GM10266 (cell line): ENCODE results near the gene EIF6.

Experiments used
- DNase-seq: peaks from one replicate; pipeline ENCODE4 v3.0.0; 2012; ENCODE audit errors: extremely low spot score
- TF ChIP-seq, protein P1 (sequence below): IDR thresholded peaks from 2 replicates; pipeline ENCODE4 v1.5.1; 2012; ENCODE audit warnings: mild to moderate bottlenecking, low read depth; ENCODE audit not compliant: control insufficient read depth, insufficient read depth; ENCODE audit errors: missing control alignments

The EIF6 gene

DNA sequence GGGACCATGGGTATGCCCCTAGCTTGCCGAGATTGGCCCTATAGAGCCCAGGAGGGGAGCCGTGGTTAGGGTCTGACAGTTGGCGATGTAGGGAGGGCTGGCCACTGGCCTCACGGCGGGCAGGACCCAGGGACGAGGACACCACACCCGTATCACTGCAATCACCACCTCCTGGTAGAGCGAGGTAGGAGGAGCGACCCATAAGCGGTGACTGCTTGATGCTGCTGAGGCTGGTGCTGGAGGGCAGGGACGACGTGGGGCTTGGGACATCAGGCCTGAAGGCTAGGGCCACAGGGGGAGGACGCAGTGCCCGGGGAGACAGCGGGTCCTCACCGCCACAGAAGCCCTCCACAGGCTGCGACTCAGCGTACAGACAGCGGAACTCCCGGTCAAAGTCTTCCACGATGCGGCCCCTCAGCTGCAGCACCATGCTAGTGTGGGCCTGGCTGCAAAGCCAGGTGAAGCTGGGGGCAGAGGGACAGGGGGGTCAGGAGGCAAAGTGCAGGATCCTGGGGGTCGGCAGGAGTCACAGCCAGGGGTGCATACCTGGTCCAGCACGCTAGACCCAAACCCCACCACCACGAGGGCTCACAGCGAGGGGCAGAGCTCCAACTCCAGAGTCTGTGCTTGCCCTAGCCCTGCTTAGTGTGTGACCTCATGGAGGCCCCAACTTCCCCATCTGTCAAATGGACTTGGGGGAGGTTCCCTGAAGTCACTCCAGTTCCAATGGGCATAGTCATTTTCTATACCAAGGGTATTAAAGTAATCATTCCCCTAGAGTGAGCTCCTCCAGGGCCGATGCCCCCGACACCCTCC is 3.1 kb upstream of the EIF6 start:
- TF ChIP-seq, protein P1, sequence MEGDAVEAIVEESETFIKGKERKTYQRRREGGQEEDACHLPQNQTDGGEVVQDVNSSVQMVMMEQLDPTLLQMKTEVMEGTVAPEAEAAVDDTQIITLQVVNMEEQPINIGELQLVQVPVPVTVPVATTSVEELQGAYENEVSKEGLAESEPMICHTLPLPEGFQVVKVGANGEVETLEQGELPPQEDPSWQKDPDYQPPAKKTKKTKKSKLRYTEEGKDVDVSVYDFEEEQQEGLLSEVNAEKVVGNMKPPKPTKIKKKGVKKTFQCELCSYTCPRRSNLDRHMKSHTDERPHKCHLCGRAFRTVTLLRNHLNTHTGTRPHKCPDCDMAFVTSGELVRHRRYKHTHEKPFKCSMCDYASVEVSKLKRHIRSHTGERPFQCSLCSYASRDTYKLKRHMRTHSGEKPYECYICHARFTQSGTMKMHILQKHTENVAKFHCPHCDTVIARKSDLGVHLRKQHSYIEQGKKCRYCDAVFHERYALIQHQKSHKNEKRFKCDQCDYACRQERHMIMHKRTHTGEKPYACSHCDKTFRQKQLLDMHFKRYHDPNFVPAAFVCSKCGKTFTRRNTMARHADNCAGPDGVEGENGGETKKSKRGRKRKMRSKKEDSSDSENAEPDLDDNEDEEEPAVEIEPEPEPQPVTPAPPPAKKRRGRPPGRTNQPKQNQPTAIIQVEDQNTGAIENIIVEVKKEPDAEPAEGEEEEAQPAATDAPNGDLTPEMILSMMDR: no peak
- DNase-seq: no peak

DNA sequence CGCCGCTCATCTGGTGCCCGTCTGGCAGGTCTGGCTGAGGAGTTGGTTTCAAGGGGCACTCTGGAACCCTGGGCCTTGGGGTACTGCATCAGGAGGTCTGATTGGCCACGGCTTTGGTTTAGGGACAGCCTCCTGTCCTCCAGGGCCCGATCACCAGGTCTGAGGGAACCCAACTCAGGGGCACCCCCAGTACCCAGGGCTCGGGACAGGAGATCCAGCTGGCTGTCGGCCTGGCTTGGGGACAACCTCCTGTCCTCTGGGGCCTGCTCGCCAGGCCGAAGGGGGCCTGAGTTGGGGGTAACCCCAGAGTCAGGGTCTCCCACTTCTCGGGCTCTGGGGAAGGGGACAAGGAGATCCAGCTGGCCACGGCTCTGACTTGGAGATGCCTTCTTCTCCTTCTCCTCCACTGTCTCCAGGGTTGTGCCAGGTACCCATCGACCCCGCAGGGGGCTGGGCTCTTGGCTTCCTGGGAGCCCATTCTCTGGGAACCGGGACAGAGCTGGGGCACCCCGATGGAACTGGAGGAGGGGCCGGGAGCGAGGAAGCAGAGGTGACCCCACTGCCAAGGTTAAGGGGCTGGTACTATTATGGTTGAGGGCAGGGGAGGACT is 2.4 kb upstream of the EIF6 start:
- TF ChIP-seq, protein P1: no peak
- DNase-seq: no peak

DNA sequence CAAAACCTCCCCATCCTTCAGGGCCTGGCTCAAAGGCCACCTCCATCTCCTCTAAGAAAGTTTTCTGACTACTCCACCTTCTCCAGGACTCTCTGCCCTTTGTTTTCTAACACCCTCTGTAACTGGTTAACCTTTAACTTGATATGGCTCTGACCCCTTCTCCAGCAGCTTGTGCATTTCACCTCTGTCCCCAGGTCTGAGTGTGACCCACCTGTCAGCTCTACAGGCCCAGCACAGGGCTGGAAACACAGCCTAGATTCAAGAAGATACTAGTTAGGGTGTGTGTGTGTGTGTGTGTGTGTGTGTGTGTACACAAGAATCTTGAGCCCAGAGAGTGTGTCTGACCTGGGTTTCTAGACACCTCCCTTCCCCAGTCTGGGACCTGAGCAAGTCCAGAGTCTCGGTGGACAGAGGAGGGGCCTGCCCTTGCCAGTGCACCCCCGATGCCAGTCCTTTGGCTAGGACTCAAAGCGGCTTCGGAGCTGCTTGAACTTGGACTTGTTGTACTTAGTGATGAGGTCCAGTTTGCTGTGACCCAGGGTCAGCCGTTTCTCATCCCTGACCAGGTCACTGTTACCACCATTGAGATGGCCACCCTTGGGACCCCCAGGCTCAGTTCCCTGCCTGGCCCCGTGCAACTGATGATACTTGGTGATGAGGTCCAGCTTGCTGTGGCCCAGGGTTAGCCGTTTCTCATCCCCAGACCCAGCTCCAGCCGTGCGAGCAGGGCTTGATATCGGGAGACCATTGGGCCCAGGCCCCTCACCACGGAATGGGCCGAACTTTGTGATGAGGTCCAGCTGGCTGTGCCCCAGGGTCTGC is 1.7 kb upstream of the EIF6 start:
- no peak for DNase-seq

DNA sequence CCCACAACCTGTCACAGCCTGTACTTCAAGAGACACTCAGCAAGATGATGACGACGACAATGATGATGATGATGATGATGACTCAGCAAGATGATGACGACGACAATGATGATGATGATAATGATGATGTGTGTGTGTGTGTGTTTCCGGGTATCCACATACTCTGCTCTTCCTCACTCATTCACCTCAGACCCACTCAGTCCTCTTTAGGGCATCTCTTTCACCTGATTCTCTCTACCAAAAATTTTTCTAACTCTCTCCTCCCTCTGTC is 1.2 kb upstream of the EIF6 start:
- no peak for DNase-seq
- TF ChIP-seq, protein P1: no peak

More for the DNA sequence above, 1.7 kb upstream of the EIF6 start:
- TF ChIP-seq, protein P1: no peak

DNA sequence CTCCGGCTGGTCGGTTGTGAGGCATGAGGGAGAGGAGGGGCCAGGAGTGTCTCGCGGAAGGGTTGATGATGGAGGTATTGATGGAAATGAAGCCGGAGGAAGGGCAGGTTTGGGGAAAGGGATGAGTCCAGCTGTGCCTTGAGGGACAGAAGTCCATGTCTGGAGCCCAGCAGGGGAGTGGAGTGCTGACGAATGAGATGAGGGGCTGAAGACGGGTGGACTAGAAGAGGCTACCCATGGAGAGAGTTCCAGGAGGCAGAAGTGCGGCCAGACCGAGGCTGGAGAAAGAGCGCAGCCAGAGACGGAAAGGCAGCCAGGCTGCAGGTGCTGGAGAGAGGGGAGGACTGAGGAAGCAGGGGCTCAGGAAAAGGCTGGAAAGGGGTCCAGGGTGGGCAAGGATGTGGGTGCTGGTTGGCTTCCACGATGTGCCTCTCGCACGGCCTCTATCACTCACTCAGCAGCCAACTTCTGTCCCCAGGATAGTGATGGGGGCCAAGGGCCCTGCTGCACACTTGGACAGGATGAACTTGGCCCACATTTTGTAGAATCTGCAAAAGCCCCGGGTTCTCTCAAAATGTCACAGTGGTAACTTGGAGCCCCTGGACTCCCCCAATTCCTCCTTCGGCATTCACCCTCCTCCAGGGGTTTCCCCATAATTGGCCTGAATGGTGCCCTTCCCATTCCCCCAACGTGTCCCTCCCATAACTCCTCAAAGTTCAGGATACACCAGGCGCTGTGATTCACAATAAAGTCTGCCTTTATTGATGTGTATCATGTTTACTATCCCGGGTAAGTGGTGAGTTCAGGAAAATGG is 627 bp upstream of the EIF6 start:
- DNase-seq: no peak
- TF ChIP-seq, protein P1: no peak

DNA sequence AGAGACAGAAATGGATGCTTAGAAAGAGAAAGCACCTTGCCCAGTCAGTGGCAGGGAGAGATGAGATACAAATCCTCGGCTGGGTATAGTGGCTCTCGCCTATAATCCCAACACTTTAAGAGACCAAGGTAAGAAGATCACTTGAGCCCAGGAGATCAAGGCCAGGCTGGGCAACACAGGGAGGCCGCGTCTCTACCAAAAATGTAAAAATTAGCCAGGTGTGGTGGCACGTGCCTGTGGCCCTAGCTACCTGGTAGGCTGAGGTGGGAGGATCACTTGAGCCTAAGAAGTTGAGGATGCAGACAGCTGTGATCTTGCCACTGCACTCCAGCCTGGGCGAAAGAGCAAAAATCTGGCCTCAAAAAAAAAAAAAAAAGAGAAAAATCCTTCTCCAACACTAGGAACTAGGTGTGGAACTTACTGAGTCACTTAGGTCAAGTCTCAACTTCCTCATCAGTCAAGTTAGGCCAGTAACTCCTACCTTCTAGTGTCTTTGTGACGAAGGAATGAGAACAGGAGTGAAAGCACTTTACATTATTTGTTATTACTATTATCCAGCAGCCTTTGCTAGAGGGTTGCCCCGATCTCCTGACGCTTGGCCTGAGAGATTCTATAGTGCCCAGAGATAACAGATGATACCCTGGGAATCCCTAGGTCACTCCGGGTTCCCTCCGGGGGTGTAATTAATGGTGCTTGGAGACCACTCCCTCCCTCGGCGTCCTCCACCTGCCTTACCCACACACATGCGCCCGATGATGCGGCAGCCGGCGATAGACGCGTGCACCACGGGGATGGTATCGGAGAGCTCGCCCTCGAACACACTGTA is 918 bp downstream of the EIF6 start:
- TF ChIP-seq, protein P1: no peak
- DNase-seq: no peak
